ENCODE results near the gene ABCF3.

ABCF3 gene

DNA sequence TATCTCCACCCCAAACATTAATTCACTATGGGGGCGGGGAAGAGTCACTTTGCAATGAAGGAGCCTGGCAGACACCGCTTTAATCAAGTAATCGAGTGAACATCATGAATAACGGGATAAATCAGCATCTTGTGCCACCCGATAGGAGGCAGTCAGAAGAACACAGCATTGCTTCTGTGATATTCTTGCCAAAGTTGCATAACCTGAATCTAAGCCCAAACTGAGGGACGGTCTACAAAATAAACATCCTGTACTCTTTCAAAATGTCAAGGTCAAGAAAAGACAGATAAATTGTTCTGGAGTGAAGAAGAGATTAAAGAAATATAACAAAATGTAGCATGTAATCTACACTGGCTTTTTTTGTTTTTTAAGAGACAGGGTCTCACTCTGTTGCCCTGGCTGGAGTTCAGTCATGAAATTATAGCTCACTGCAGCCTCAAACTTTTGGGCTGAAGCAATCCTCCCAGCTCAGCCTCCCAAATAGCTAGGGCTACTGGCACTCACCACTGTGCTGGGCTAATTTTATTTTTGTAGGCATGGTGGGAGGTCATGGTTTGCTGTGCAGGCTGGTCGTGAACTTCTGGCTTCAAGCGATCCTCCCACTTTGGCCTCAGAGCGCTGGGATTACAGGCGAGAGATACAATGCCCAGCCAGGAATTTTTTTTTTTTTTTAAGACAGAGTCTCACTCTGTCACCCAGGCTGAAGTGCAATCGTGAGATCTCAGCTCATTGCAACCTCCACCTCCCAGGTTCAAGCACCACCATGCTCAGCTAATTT lies 23.3 kb downstream of the ABCF3 start:
- H3K4me1 ChIP-seq (ENCODE audit: control insufficient read depth, insufficient read depth, low read length) = no peaks in the 10 kb centered on the region
- no peak overlapping the region for H3K9ac ChIP-seq (ENCODE audit: low read length)
- H3K4me3 ChIP-seq (ENCODE audit: low read length) = no peak overlapping the region
- H3K27ac ChIP-seq (ENCODE audit: low read depth, low read length) = no peak overlapping the region
- no peaks in the 10 kb centered on the region for H3K36me3 ChIP-seq (ENCODE audit: control insufficient read depth, insufficient read depth, low read length)
- peaks cover 3% of the 10 kb centered on the region for H3K27me3 ChIP-seq (ENCODE audit: control insufficient read depth, insufficient read depth, low read length)

- Histone ChIP-seq H3K27ac (ENCODE audit: low read depth, low read length) (no peak overlapping the region), H3K9ac (ENCODE audit: low read length) (no peak overlapping the region), H3K36me3 (ENCODE audit: control insufficient read depth, insufficient read depth, low read length) (no peaks in the 10 kb centered on the region), H3K27me3 (ENCODE audit: control insufficient read depth, insufficient read depth, low read length) (peaks cover 3% of the 10 kb centered on the region), H3K4me1 (ENCODE audit: control insufficient read depth, insufficient read depth, low read length) (no peaks in the 10 kb centered on the region), H3K4me3 (ENCODE audit: low read length) (no peak overlapping the region)
These were observed 25.3 kb downstream of the ABCF3 start for GRCh38 chr3:184211297-184211696.

DNA sequence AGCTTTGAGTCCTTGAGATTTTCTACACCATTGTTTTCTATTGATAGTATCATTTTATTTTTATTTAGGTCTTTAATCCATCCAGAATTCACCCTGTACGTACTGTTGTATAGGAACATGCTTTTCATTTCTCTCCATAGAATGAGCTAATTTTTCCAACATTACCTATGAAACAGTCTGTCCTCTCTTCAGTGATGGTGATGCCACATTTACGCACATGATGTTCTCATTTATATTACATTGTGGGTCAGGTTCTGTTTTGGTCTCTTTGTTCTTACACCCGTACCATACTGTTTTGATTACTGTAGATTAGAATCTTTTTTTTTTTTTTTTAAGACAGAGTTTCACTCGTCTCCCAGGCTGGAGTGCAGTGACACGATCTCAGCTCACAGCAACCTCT lies 25.7 kb downstream of the ABCF3 start:
- H3K4me3 ChIP-seq (ENCODE audit: low read length) = no peak overlapping the region
- no peak overlapping the region for H3K9ac ChIP-seq (ENCODE audit: low read length)
- no peak overlapping the region for H3K27ac ChIP-seq (ENCODE audit: low read depth, low read length)
- no peaks in the 10 kb centered on the region for H3K4me1 ChIP-seq (ENCODE audit: control insufficient read depth, insufficient read depth, low read length)
- no peaks in the 10 kb centered on the region for H3K36me3 ChIP-seq (ENCODE audit: control insufficient read depth, insufficient read depth, low read length)
- peaks cover under 1% of the 10 kb centered on the region for H3K27me3 ChIP-seq (ENCODE audit: control insufficient read depth, insufficient read depth, low read length)

DNA sequence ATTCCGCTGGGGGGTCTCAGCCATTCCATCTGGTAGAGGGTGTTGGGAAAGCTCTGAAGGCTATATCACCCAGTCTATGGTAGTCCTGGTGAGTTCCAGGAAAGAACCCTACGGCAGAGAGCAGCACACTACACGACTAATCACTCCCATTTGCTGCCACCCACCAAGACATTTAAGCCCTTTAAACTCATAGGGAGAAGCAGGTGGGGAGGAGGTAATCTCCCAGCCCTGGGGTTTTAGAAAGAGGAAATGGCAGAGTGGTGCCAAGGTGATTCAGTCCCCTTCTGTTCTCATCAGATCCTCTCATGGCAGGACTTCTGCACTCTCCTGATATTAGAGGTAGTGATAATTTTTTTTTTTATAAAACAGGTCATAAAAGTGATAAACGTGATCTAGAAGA lies 32.8 kb downstream of the ABCF3 start:
- Histone ChIP-seq H3K27ac (ENCODE audit: low read depth, low read length) (no peak overlapping the region), H3K27me3 (ENCODE audit: control insufficient read depth, insufficient read depth, low read length) (no peaks in the 10 kb centered on the region), H3K4me1 (ENCODE audit: control insufficient read depth, insufficient read depth, low read length) (no peaks in the 10 kb centered on the region), H3K4me3 (ENCODE audit: low read length) (no peak overlapping the region), H3K36me3 (ENCODE audit: control insufficient read depth, insufficient read depth, low read length) (no peaks in the 10 kb centered on the region), H3K9ac (ENCODE audit: low read length) (no peak overlapping the region)

GRCh38 chr3:184222521-184222920 lies 36.5 kb downstream of the ABCF3 start:
- Histone ChIP-seq H3K4me1 (ENCODE audit: control insufficient read depth, insufficient read depth, low read length) (no peaks in the 10 kb centered on the region), H3K4me3 (ENCODE audit: low read length) (no peak overlapping the region), H3K27me3 (ENCODE audit: control insufficient read depth, insufficient read depth, low read length) (no peaks in the 10 kb centered on the region), H3K9ac (ENCODE audit: low read length) (no peak overlapping the region), H3K36me3 (ENCODE audit: control insufficient read depth, insufficient read depth, low read length) (no peaks in the 10 kb centered on the region), H3K27ac (ENCODE audit: low read depth, low read length) (no peak overlapping the region)

- Histone ChIP-seq H3K4me1 (ENCODE audit: control insufficient read depth, insufficient read depth, low read length) (no peaks in the 10 kb centered on the region), H3K27me3 (ENCODE audit: control insufficient read depth, insufficient read depth, low read length) (peaks cover 6% of the 10 kb centered on the region), H3K27ac (ENCODE audit: low read depth, low read length) (no peak overlapping the region), H3K36me3 (ENCODE audit: control insufficient read depth, insufficient read depth, low read length) (no peaks in the 10 kb centered on the region), H3K9ac (ENCODE audit: low read length) (no peak overlapping the region), H3K4me3 (ENCODE audit: low read length) (no peak overlapping the region)
These were observed 37.9 kb downstream of the ABCF3 start for GRCh38 chr3:184223946-184224345.

- Histone ChIP-seq H3K4me3 (ENCODE audit: low read length) (no peak overlapping the region), H3K27ac (ENCODE audit: low read depth, low read length) (no peak overlapping the region), H3K27me3 (ENCODE audit: control insufficient read depth, insufficient read depth, low read length) (peaks cover 18% of the 10 kb centered on the region), H3K36me3 (ENCODE audit: control insufficient read depth, insufficient read depth, low read length) (no peaks in the 10 kb centered on the region), H3K4me1 (ENCODE audit: control insufficient read depth, insufficient read depth, low read length) (no peaks in the 10 kb centered on the region), H3K9ac (ENCODE audit: low read length) (no peak overlapping the region)
These were observed 41.5 kb downstream of the ABCF3 start for GRCh38 chr3:184227481-184227935.

DNA sequence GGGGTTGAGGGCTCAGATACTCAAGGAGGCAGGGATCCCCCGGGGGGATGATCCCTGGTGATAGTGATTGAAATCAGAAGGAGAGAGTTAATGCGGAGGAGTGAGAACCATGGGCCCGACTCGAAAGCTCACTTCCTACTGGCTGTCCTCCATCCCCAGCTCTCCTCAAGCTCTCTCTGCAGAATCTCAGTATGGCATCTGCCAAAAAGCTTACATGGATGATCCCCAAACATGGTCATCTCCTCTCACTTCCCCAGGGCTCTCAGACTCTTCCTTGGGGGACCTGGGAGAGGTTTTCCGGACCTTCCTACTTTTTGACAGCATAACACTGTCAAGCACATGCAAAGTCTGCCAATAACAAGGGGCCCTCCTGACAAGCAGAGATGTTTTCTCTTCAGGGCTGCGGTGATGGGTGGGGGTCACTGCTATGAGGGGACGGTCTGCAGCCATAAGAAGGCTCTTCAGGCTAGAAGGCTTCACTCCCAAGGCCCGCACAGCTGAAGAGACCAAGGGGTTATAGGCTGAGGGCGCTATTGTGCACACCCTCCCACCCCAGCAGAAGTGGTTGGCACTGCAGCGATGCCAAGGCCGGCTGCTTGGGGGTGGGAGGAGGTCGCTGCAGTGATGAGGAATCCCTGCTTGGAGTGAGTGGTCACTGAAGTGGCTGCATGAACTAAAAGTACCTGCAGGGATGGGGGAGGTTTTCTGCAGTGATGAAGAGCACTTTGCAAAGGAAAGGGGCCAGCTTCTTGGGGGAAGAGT lies 42.6 kb downstream of the ABCF3 start:
- Histone ChIP-seq H3K27ac (ENCODE audit: low read depth, low read length) (no peak overlapping the region), H3K27me3 (ENCODE audit: control insufficient read depth, insufficient read depth, low read length) (peaks cover 18% of the 10 kb centered on the region), H3K4me3 (ENCODE audit: low read length) (no peak overlapping the region), H3K9ac (ENCODE audit: low read length) (no peak overlapping the region), H3K4me1 (ENCODE audit: control insufficient read depth, insufficient read depth, low read length) (no peaks in the 10 kb centered on the region), H3K36me3 (ENCODE audit: control insufficient read depth, insufficient read depth, low read length) (no peaks in the 10 kb centered on the region)

- Histone ChIP-seq H3K9ac (ENCODE audit: low read length) (no peak within 1 kb of the TSS), H3K4me1 (ENCODE audit: control insufficient read depth, insufficient read depth, low read length) (no peaks in the 10 kb centered on the region), H3K4me3 (ENCODE audit: low read length) (peak within 1 kb of the TSS; percentile 59), H3K27ac (ENCODE audit: low read depth, low read length) (no peak within 1 kb of the TSS), H3K36me3 (ENCODE audit: control insufficient read depth, insufficient read depth, low read length) (no peaks in the 10 kb centered on the region), H3K27me3 (ENCODE audit: control insufficient read depth, insufficient read depth, low read length) (peaks cover 18% of the 10 kb centered on the region)
These were observed 43.5 kb downstream of the ABCF3 start, which contains the start of gene VWA5B2 for GRCh38 chr3:184229394-184230080. Gene VWA5B2 (plus strand): TSS chr3:184229585. CDS start chr3:184230529, 944 bp downstream.

DNA sequence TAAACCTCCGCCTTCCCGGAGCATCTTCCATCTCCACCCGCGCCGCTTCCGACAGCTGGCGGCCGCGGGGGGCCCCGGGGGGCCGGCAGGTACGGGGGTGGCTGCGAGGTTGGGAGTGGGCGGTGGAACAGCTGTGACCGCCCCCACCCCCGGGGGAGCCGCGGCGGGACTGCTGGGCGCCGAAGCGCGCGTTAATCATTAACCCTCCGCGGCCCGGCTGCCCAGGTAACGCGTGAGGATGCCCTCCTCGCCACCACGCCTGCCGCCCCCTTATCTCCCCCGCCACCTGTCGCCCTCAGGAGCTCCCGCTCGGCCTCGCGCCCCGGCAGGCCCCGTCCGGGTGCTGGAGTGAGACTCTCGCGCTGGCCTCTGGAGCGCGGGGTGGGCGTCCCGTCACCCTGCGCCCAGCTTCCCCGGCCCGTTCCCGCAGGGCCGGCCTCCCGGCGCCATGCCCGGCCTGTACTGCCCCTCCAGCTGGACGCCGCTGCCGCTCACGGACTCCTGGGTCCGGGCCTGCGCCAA lies 44.1 kb downstream of the ABCF3 start:
- H3K4me1 ChIP-seq (ENCODE audit: control insufficient read depth, insufficient read depth, low read length) = no peaks in the 10 kb centered on the region
- H3K27me3 ChIP-seq (ENCODE audit: control insufficient read depth, insufficient read depth, low read length) = peaks cover 18% of the 10 kb centered on the region
- no peak overlapping the region for H3K9ac ChIP-seq (ENCODE audit: low read length)
- H3K36me3 ChIP-seq (ENCODE audit: control insufficient read depth, insufficient read depth, low read length) = no peaks in the 10 kb centered on the region
- H3K4me3 ChIP-seq (ENCODE audit: low read length) = peak overlapping the region; percentile 59
- H3K27ac ChIP-seq (ENCODE audit: low read depth, low read length) = no peak overlapping the region

DNA sequence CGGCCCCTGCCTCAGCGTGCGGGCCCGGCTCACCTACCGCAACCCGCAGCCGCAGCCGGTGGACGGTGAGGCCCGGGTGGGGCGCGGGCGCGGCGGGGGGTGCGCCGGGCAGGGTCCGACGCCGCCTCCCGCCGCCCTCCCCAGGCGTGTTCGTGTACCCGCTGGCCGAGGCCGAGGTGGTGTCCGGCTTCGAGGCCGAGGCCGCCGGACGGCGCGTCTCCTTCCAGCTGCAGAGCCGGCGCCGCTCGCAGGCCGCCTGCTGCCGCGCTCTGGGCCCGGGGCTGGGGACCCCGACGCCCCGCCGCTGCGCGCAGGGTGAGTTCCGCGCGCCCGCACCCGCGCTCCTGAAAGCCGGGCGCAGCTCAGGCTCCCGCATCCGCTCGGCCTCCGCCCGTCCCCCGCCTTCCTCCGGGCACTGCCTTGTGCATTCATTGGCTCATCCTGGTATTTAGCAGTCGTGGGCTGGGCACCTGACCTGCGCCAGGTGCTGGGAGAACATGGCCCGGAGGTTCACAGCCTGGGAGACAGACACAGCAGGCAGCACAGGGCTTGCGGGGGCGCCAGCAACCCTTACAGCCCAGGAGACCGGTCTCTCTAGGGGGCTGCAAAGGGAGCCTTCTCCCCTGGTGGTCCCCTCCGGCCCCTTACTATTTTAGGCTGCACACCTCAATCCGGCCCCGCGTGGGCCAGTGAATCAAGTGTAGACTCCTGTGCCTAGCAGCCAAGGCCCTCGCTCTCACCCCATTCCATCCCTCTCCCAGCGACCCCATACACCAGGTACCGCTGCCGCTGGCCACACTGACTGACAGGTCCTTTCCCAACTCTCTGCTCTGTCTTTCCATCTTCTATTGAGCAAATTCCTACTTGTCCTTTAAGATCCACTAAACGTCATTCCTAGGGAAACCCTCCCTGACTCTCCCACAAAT lies 44.9 kb downstream of the ABCF3 start:
- no peak overlapping the region for H3K9ac ChIP-seq (ENCODE audit: low read length)
- H3K4me3 ChIP-seq (ENCODE audit: low read length) = peak overlapping the region; percentile 16
- no peaks in the 10 kb centered on the region for H3K4me1 ChIP-seq (ENCODE audit: control insufficient read depth, insufficient read depth, low read length)
- peaks cover 18% of the 10 kb centered on the region for H3K27me3 ChIP-seq (ENCODE audit: control insufficient read depth, insufficient read depth, low read length)
- no peak overlapping the region for H3K27ac ChIP-seq (ENCODE audit: low read depth, low read length)
- H3K36me3 ChIP-seq (ENCODE audit: control insufficient read depth, insufficient read depth, low read length) = no peaks in the 10 kb centered on the region
